ENCODE results near the gene LMO1.

LMO1 gene

DNA sequence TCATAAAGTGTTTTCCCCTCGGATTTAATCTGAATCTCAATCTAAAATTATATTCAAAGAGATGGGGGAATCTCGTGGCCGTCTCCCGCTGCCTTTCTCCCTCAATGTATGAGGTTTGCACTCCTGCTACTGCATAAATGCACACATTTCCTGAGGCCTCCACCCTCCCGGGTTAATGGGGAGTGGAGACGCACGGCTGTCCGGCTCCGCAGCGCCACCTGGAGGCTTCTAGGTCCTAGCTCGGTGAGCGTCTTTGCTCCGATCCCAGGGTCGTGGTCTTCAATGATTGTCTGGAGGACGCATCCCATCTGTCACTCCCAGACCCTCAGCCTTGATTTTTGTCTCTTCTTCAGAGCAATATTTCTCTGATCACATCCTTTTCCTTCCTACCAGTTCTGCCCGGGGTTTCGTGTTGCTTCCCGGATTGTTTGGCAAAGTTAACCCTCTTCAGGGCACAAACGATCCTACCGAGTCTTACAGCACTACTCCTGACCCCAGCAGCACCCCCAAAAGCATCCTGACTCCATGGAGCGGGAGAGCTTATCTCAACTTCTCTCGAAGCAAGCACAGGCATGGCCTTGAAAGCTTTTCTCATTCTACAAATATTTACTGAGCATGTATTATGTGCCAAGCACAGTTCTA lies at the start of gene LMO1:
Gene LMO1 (minus strand): TSS at position 110 of the 642 bp plus-strand sequence. CDS start 516 bp downstream, outside the sequence.
- H3K27ac ChIP-seq = no peak within 1 kb of the TSS
- no peak for TF ChIP-seq ZFX (IDR thresholded peaks at IDR 0.05; ENCODE audit: borderline replicate concordance)
- TF ChIP-seq, protein P1, sequence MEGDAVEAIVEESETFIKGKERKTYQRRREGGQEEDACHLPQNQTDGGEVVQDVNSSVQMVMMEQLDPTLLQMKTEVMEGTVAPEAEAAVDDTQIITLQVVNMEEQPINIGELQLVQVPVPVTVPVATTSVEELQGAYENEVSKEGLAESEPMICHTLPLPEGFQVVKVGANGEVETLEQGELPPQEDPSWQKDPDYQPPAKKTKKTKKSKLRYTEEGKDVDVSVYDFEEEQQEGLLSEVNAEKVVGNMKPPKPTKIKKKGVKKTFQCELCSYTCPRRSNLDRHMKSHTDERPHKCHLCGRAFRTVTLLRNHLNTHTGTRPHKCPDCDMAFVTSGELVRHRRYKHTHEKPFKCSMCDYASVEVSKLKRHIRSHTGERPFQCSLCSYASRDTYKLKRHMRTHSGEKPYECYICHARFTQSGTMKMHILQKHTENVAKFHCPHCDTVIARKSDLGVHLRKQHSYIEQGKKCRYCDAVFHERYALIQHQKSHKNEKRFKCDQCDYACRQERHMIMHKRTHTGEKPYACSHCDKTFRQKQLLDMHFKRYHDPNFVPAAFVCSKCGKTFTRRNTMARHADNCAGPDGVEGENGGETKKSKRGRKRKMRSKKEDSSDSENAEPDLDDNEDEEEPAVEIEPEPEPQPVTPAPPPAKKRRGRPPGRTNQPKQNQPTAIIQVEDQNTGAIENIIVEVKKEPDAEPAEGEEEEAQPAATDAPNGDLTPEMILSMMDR (IDR thresholded peaks at IDR 0.05) = peak; percentile 97

DNA sequence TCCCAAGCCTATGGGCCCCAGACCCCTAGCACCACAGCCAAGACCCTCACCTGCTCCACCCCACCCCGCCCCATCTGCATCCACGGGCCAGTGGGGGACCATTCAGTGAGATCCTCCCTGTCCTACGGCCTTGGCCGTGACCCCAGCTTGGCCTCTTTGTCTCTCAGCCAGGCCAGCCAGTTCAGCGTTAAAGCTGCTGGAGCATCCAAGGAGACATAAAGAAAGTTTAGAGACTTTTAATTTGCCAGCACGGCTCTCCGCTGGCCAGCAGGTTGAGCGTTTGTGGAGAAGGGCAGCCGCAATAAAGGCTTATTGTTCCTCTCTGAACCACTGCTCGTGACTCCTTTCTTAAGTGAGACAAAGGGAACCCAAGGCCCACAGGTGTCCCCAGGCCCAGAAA lies 49.3 kb upstream of the LMO1 start:
- TF ChIP-seq, protein P1 (IDR thresholded peaks at IDR 0.05) = no peak
- no peak for TF ChIP-seq ZFX (IDR thresholded peaks at IDR 0.05; ENCODE audit: borderline replicate concordance)
- no peak overlapping the region for H3K27ac ChIP-seq

DNA sequence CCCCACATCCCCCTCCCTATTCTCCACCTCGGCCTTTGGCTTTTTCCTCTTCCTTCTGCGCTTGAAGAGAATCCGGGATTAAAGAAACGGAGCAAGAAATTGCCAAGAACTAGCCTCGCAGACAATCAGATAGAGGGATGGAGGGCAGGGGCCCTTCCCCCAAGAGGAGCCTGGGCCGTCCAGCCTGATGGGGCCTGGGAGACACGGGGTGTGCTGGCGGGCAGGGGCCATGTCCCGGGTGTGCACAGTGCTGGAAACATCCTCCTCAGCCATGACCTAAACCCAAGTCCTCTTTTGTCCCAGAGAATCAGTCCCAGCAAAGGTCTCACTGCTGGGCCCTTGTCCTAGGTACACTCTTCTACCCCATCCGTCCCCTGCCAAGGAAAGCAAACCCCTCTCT lies 47.7 kb upstream of the LMO1 start:
- TF ChIP-seq, protein P1 (IDR thresholded peaks at IDR 0.05) = no peak
- TF ChIP-seq ZFX (IDR thresholded peaks at IDR 0.05; ENCODE audit: borderline replicate concordance) = no peak
- H3K27ac ChIP-seq = no peak overlapping the region

DNA sequence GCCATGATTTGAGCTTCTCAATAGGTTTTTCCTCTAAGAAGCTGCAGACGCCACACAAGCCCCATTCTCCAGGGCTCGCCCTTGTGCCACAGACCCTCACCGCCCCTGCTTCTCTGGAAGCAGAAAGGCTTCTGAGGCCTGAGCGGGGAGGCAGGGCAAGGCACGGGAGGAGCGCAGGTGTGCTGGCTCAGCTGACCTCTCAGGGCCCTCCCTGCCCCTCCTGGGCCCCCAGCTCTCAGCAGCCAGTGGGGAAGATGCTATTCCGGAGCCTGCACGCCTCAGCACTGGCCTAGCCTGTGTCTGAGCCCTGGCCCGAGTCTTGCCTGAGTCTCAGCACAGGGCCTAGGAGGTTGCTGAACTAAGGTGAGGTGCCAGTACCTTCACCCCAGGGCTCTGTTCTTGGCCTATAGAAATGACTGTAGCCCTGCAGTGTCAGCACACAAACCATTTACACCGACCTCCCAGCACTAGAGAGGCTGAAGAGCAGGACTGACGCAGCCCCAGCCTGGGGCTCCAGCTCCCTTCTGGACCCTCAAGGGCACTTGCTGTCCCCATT lies 47.1 kb upstream of the LMO1 start:
- no peak overlapping the region for H3K27ac ChIP-seq
- TF ChIP-seq, protein P1 (IDR thresholded peaks at IDR 0.05) = no peak
- no peak for TF ChIP-seq ZFX (IDR thresholded peaks at IDR 0.05; ENCODE audit: borderline replicate concordance)

DNA sequence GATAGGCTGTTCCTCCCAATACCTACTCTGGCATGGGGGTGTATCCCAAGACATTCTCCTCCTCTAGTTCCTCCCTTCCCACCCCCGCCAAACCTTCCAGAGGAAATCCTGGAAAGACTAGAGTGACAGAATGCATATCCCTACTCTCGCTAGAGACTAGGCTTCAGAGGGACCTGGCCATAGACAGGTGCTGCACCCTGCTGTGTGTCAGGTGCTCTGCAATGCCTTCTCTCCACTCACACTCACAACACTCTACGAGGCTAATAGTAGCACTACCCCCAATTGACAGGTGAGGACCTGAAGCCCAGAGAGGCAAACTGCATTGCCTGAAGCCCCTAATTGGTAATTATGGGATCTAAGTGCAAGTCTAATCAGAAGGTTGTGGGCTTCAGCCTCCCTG lies 46.2 kb upstream of the LMO1 start:
- H3K27ac ChIP-seq = no peak overlapping the region
- TF ChIP-seq, protein P1 (IDR thresholded peaks at IDR 0.05) = peak; percentile 19; the same call in 1 of the 2 replicates
- TF ChIP-seq ZFX (IDR thresholded peaks at IDR 0.05; ENCODE audit: borderline replicate concordance) = no peak

DNA sequence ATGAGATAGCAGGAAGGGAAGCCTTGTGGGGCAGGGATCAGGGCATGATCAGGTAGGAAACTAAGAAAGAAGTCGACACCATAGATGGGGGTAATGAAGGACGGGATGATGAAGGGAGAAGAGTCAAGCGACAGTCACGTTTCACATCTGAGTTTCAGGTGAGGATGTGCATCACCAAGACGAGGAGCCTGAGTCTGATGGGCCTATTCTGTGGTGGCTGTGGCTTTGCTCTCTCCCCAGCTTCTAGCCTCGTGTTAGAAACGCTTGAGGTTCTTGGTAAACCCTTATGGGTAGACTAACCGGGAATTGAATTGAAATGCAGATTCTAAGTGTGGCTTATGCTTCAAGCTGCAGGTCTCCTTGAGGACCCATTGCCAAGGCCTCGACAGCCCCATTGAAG lies 45.6 kb upstream of the LMO1 start:
- TF ChIP-seq, protein P1 (IDR thresholded peaks at IDR 0.05) = no peak
- no peak for TF ChIP-seq ZFX (IDR thresholded peaks at IDR 0.05; ENCODE audit: borderline replicate concordance)

DNA sequence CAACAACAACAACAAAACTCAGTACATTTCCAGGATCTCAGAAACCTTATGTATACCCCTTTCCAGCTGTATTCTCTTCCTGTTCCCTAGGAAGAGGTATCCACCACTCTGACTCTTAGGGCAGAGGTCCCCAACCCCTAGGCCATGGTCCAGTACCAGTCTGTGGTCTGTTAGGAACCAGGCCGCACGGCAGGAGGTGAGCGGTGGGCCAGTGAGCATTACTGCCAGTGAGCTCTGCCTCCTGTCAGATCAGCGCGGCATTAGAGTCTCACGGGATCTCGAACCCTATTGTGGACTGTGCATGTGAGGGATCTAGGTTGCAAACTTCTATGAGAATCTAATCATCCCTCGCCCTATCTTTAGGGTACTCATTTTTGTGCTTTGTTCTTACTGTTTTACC lies 43.9 kb upstream of the LMO1 start:
- TF ChIP-seq ZFX (IDR thresholded peaks at IDR 0.05; ENCODE audit: borderline replicate concordance) = no peak
- TF ChIP-seq, protein P1 (IDR thresholded peaks at IDR 0.05) = no peak
- no peak overlapping the region for H3K27ac ChIP-seq

More for the DNA sequence above, 45.6 kb upstream of the LMO1 start:
- H3K27ac ChIP-seq = no peak overlapping the region

Measured in 22Rv1 (cell line).